GM12878 (cell line): ENCODE results near the gene TBC1D2B. TPM values are rescaled to one million over a fixed set of nuclear protein-coding genes. Genes with fewer than 3 reads are reported as not detected.

Experiments
- ATAC-seq: fragments of 200-7000 bp; cut with Tn5 transposase; 3 replicates; pipeline ENCODE4 v1.9.1; 2020; ENCODE audit warnings: mild to moderate bottlenecking, moderate library complexity
- BruUV-seq: library from RNA; stranded (reverse); fragments of 400-500 nt; replicated peaks from 2 replicates; lab custom pipeline; 2021; lab: Mats Ljungman, UMichigan
- CTCF ChIA-PET: fragments of 300-600 bp; sonication (Branson Sonifier 250); formaldehyde crosslinking; extraction: SDS; loops from one replicate; lab custom pipeline; 2021; ENCODE audit warnings: inconsistent platforms; lab: Yijun Ruan, JAX
- POLR2A ChIA-PET: fragments of 350-600 bp; formaldehyde crosslinking; extraction: SDS; loops from one replicate; lab custom pipeline; 2021; ENCODE audit warnings: inconsistent platforms; lab: Charles Lee
- RAD21 ChIA-PET: fragments of 300-600 bp; sonication (Branson Sonifier 250); formaldehyde crosslinking; loops from one replicate; lab custom pipeline; 2023; ENCODE audit warnings: antibody characterized with exemption; ENCODE audit not compliant: unreplicated experiment; lab: Charles Lee
- SMC1A ChIA-PET: fragments of 300-600 bp; sonication (Branson Sonifier 250); formaldehyde crosslinking; loops from one replicate; lab custom pipeline; 2023; ENCODE audit not compliant: unreplicated experiment, uncharacterized antibody; lab: Charles Lee
- DNase-seq: peaks from one replicate; pipeline ENCODE4 v3.0.0-alpha.2; 2011; ENCODE audit warnings: low read depth, low spot score
- FAIRE-seq: peaks from 3 replicates; lab custom pipeline; 2011; peaks lifted over from hg19 to GRCh38; lab: Jason Lieb, UNC
- H2AFZ ChIP-seq: 2 replicates; pipeline ENCODE4 v1.6.0; 2011; ENCODE audit warnings: low read depth, low read length, control low read depth; ENCODE audit not compliant: control insufficient read depth
- H3K27ac ChIP-seq: 2 replicates; pipeline ENCODE4 v1.5.1; 2011; ENCODE audit warnings: control low read depth; ENCODE audit not compliant: control insufficient read depth, insufficient read depth
- H3K27me3 ChIP-seq, 2 experiments: replicated peaks in 1 of 2; 2 replicates each; pipeline versions ENCODE4 v1.6.0 to v1.6.1; 2011; ENCODE audit warnings: low read length in 1 of 2; ENCODE audit not compliant: control insufficient read depth in 2 of 2, insufficient read depth in 2 of 2
- H3K36me3 ChIP-seq, 2 experiments: 2 replicates each; pipeline ENCODE4 v1.5.1; 2011; ENCODE audit warnings: low read length in 1 of 2; ENCODE audit not compliant: control insufficient read depth in 2 of 2, insufficient read depth in 2 of 2
- H3K4me1 ChIP-seq: 2 replicates; pipeline ENCODE4 v1.6.1; 2011; ENCODE audit warnings: mild to moderate bottlenecking, low read length, moderate library complexity, mixed read lengths; ENCODE audit not compliant: control insufficient read depth, insufficient read depth
- H3K4me2 ChIP-seq: 2 replicates; pipeline ENCODE4 v1.6.0; 2011; ENCODE audit warnings: control low read depth; ENCODE audit not compliant: control insufficient read depth, insufficient read depth
- H3K4me3 ChIP-seq: fragments of 200-600 bp; sonication (generic); 2 replicates; pipeline ENCODE4 v1.5.1; 2016
- H3K79me2 ChIP-seq: 2 replicates; pipeline ENCODE4 v1.6.0; 2011; ENCODE audit warnings: low read length; ENCODE audit not compliant: control insufficient read depth, insufficient read depth
- H3K9ac ChIP-seq: 2 replicates; pipeline ENCODE4 v1.8.0; 2011; ENCODE audit warnings: low read length, control low read depth, mixed read lengths; ENCODE audit not compliant: control insufficient read depth, insufficient read depth
- H3K9me3 ChIP-seq: replicated peaks from 3 replicates; pipeline ENCODE4 v1.5.1; 2011; ENCODE audit warnings: mild to moderate bottlenecking, low read length; ENCODE audit not compliant: control insufficient read depth, insufficient read depth
- H4K20me1 ChIP-seq: 2 replicates; pipeline ENCODE4 v1.6.0; 2011; ENCODE audit not compliant: control insufficient read depth, insufficient read depth
- BCLAF1 ChIP-seq: fragments of 450-650 bp; IDR thresholded peaks from 2 replicates; pipeline ENCODE4 v1.6.1; 2017; ENCODE audit warnings: antibody characterized with exemption, mild to moderate bottlenecking, moderate library complexity
- CBFB ChIP-seq: IDR thresholded peaks from 2 replicates; pipeline ENCODE4 v1.6.1; 2016; ENCODE audit warnings: antibody characterized with exemption, low read depth
- ESRRA ChIP-seq: IDR thresholded peaks from 2 replicates; pipeline ENCODE4 v1.6.1; 2012; ENCODE audit warnings: mild to moderate bottlenecking, low read length, improper control_type of control experiment
- ETV6 ChIP-seq, 2 experiments: fragments of 450-650 bp in 1 of 2; IDR thresholded peaks in 1 of 2; conservative IDR thresholded peaks in 1 of 2; 2 replicates each; pipeline ENCODE4 v1.6.1; 2014; ENCODE audit warnings: antibody characterized with exemption in 1 of 2, borderline replicate concordance in 1 of 2, low read depth in 1 of 2, mild to moderate bottlenecking in 1 of 2, moderate library complexity in 1 of 2
- JUND ChIP-seq: IDR thresholded peaks from 2 replicates; pipeline ENCODE4 v1.6.1; 2012; ENCODE audit warnings: low read depth, mild to moderate bottlenecking, low read length, improper control_type of control experiment, moderate library complexity
- TBL1XR1 ChIP-seq: IDR thresholded peaks from 2 replicates; pipeline ENCODE4 v1.6.1; 2012; ENCODE audit warnings: low read depth, low read length, improper control_type of control experiment
- USF1 ChIP-seq: IDR thresholded peaks from 2 replicates; pipeline ENCODE4 v1.6.1; 2011; ENCODE audit warnings: borderline replicate concordance, low read depth, mild to moderate bottlenecking, moderate library complexity, mixed read lengths, low read length; ENCODE audit not compliant: insufficient read depth; ENCODE audit errors: extremely low read length
- ZNF384 ChIP-seq: IDR thresholded peaks from 2 replicates; pipeline ENCODE4 v1.6.1; 2012; ENCODE audit warnings: low read depth, mild to moderate bottlenecking, low read length, improper control_type of control experiment, borderline replicate concordance
- WGBS: methylation state at CpG from one replicate; pipeline ENCODE4 v1.1.6; 2016; ENCODE audit warnings: low lambda C conversion rate; ENCODE audit not compliant: insufficient replicate concordance, insufficient coverage; ENCODE audit errors: missing lambda C conversion rate; 5-methylcytosine and 5-hydroxymethylcytosine counted together
- in situ Hi-C: fragments of 300-500 bp; cut with MboI; formaldehyde crosslinking; loops from 9 replicates; pipeline ENCODE4 v1.14.3; 2018; ENCODE audit warnings: mixed read lengths
- intact Hi-C: fragments of 100-400 bp; cut with micrococcal nuclease; formaldehyde crosslinking; loops from one replicate; pipeline ENCODE4 v1.14.2; 2022; ENCODE audit not compliant: unreplicated experiment
- polyA plus RNA-seq, 11 experiments: library from polyadenylated mRNA; depleted of rRNA in 4 of 11; unstranded in 6 of 11; stranded (reverse) in 5 of 11; fragments of >200 nt; fragmentation: Nextera tagmentation in 4 of 11; fragmentation: Illumina TruSeq in 1 of 11; extraction: Ambion mirVana in 4 of 11; extraction: Trizol in 1 of 11; gene quantifications; 1 replicate in 1 of 11; 2 replicates in 10 of 11; pipeline versions ENCODE4 v1.2.1 to v1.2.3, GENCODE V29; 2011 to 2016; ENCODE audit warnings: inconsistent platforms in 2 of 11, missing spikeins in 2 of 11, low read depth in 1 of 11
- total RNA-seq, 4 experiments: library from RNA; depleted of rRNA in 3 of 4; stranded (reverse); fragments of >200 nt in 3 of 4; fragmentation: Illumina TruSeq in 1 of 4; extraction: Trizol in 1 of 4; gene quantifications; 2 replicates each; pipeline versions ENCODE4 v1.2.1 to v1.2.3, GENCODE V29; 2013 to 2021
- TF ChIP-seq, protein P1 (sequence below): fragments of 450-650 bp; IDR thresholded peaks from 2 replicates; pipeline ENCODE4 v1.6.1; 2017; ENCODE audit warnings: mild to moderate bottlenecking, moderate library complexity

Gene TBC1D2B
- total and polyA plus RNA-seq, 10 of the 15 experiments (the other 5 are each of a cell fraction or from before 2014, with no cell fraction given) = 1.3 to 53.4 (median 19.4) TPM

- no peak overlapping the region for H2AFZ ChIP-seq
- H3K4me2 ChIP-seq = no peak overlapping the region
- no peaks in the 10 kb centered on the region for H3K9me3 ChIP-seq
- CTCF ChIA-PET = interaction anchor here (0.6 to 0.9 kb wide), 2 partner anchors 12 to 13 kb away, joined by 3 read pairs; no protein-coding TSS in a partner anchor
- no peak overlapping the region for H3K4me3 ChIP-seq
- no peaks in the 10 kb centered on the region for H4K20me1 ChIP-seq
- no peaks in the 10 kb centered on the region for H3K27me3 ChIP-seq
- no peak overlapping the region for H3K27ac ChIP-seq
- H3K9ac ChIP-seq = no peak overlapping the region
- no peaks in the 10 kb centered on the region for H3K79me2 ChIP-seq
- in situ Hi-C loops (no loop called here), intact Hi-C loops (no loop called here)
- FAIRE-seq = no peak
- no TSS peak for BruUV-seq
- H3K4me1 ChIP-seq = peaks cover 7% of the 10 kb centered on the region
- SMC1A ChIA-PET = interaction anchor here (0.7 to 1.4 kb wide), 4 partner anchors 9 to 1066 kb away, joined by 3 to 4 read pairs (median 4); no protein-coding TSS in a partner anchor
- POLR2A ChIA-PET = no interaction called here
- RAD21 ChIA-PET = interaction anchor here (1.4 kb wide), 1 partner anchor 46 kb away, joined by 3 read pairs; no protein-coding TSS in a partner anchor
- TF ChIP-seq ESRRA (no peak), CBFB (no peak), JUND (no peak), ZNF384 (no peak), USF1 (no peak), BCLAF1 (no peak), ETV6 (conservative IDR thresholded peaks at IDR 0.05 in 1 of 2, IDR thresholded peaks at IDR 0.05 in 1 of 2; ENCODE audit: borderline replicate concordance in 1 of 2, low read depth in 1 of 2) (no peak), TBL1XR1 (no peak)
- TF ChIP-seq, protein P1, sequence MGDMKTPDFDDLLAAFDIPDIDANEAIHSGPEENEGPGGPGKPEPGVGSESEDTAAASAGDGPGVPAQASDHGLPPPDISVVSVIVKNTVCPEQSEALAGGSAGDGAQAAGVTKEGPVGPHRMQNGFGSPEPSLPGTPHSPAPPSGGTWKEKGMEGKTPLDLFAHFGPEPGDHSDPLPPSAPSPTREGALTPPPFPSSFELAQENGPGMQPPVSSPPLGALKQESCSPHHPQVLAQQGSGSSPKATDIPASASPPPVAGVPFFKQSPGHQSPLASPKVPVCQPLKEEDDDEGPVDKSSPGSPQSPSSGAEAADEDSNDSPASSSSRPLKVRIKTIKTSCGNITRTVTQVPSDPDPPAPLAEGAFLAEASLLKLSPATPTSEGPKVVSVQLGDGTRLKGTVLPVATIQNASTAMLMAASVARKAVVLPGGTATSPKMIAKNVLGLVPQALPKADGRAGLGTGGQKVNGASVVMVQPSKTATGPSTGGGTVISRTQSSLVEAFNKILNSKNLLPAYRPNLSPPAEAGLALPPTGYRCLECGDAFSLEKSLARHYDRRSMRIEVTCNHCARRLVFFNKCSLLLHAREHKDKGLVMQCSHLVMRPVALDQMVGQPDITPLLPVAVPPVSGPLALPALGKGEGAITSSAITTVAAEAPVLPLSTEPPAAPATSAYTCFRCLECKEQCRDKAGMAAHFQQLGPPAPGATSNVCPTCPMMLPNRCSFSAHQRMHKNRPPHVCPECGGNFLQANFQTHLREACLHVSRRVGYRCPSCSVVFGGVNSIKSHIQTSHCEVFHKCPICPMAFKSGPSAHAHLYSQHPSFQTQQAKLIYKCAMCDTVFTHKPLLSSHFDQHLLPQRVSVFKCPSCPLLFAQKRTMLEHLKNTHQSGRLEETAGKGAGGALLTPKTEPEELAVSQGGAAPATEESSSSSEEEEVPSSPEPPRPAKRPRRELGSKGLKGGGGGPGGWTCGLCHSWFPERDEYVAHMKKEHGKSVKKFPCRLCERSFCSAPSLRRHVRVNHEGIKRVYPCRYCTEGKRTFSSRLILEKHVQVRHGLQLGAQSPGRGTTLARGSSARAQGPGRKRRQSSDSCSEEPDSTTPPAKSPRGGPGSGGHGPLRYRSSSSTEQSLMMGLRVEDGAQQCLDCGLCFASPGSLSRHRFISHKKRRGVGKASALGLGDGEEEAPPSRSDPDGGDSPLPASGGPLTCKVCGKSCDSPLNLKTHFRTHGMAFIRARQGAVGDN = no peak
- WGBS = 91% methylated on average over 12 of the region's 12 CpGs
- no peak for ATAC-seq
- peaks cover 12 to 18% of the 10 kb centered on the region in 2 experiments for H3K36me3 ChIP-seq
- no peak for DNase-seq
Measured at GRCh38 chr15:78021761-78022160, 55.8 kb downstream of the TBC1D2B start.
